Activated T-cell treated with anti-CD3 and anti-CD28 coated beads, Interleukin-2, amount 50 U/mL, for 72 hours (primary cell): Measurements from ENCODE around the gene UBE2U. TPM values are rescaled to one million over a fixed set of nuclear protein-coding genes. Genes with fewer than 3 reads are reported as not detected.
A peak's percentile ranks its signal among the peaks of the same experiment; 100 is the strongest.
"Not testable (repeated sequence)": the region's sequence is repeated elsewhere in the genome, so short reads cannot be mapped to it uniquely, and the experiment has no call there.

Experiments used
- ATAC-seq, 2 donors: fragments of 150-1000 bp; cut with Tn5 transposase; replicated peaks in 1 of 2; 2 replicates each; pipeline ENCODE4 v1.10.0; 2021; ENCODE audit warnings: moderate library complexity in 2 of 2, mild to moderate bottlenecking in 1 of 2
- DNase-seq, 2 donors: peaks; one replicate each; pipeline ENCODE4 v3.0.0; 2021 to 2022; ENCODE audit warnings: mixed read lengths in 1 of 2
- H3K27ac Mint-ChIP-seq: one replicate; pipeline ENCODE4 v1.8.0; 2022; ENCODE audit warnings: mild to moderate bottlenecking, moderate library complexity, mixed read lengths
- H3K27me3 Mint-ChIP-seq: one replicate; pipeline ENCODE4 v1.8.0; 2022; ENCODE audit warnings: low read depth, mixed read lengths
- H3K36me3 Mint-ChIP-seq, 2 donors: one replicate each; pipeline ENCODE4 v1.8.0; 2022; ENCODE audit warnings: mixed read lengths in 2 of 2, mild to moderate bottlenecking in 1 of 2; ENCODE audit not compliant: insufficient read depth in 2 of 2
- H3K4me1 Mint-ChIP-seq: one replicate; pipeline ENCODE4 v1.8.0; 2022; ENCODE audit warnings: low read depth, mixed read lengths
- H3K4me3 Mint-ChIP-seq, 2 donors: one replicate each; pipeline ENCODE4 v1.8.0; 2022; ENCODE audit warnings: mild to moderate bottlenecking in 2 of 2, mixed read lengths in 2 of 2, moderate library complexity in 2 of 2
- H3K9me3 Mint-ChIP-seq, 2 donors: one replicate each; pipeline ENCODE4 v1.8.0; 2022; ENCODE audit warnings: mixed read lengths in 2 of 2
- total RNA-seq, 2 donors: library from RNA; stranded (reverse); gene quantifications; one replicate each; pipeline ENCODE4 v1.2.3, GENCODE V29; 2022

Gene UBE2U
- total RNA-seq, 2 donors from 2014 or later: not detected

GRCh38 chr1:64250472-64250871 is 47.0 kb downstream of the UBE2U start:
- not testable (repeated sequence) for H3K9me3 Mint-ChIP-seq, H3K4me1 Mint-ChIP-seq, H3K27ac Mint-ChIP-seq, ATAC-seq, H3K36me3 Mint-ChIP-seq, DNase-seq, H3K4me3 Mint-ChIP-seq
- H3K27me3 Mint-ChIP-seq: peaks cover 42% of the 10 kb centered on the region

- no peak overlapping the region for H3K4me3 Mint-ChIP-seq
- H3K9me3 Mint-ChIP-seq: peaks cover 0 to 10% of the 10 kb centered on the region in 2 donors
- peaks cover 0 to 2% of the 10 kb centered on the region in 2 donors for H3K36me3 Mint-ChIP-seq
- H3K27me3 Mint-ChIP-seq: peaks cover 43% of the 10 kb centered on the region
- H3K27ac Mint-ChIP-seq: no peak overlapping the region
- H3K4me1 Mint-ChIP-seq: no peaks in the 10 kb centered on the region
- ATAC-seq: no peak
- DNase-seq: no peak
Measured at GRCh38 chr1:64251971-64252370, 48.5 kb downstream of the UBE2U start.

- peaks cover 29% of the 10 kb centered on the region for H3K27me3 Mint-ChIP-seq
- DNase-seq, H3K4me1 Mint-ChIP-seq, ATAC-seq, H3K27ac Mint-ChIP-seq, H3K36me3 Mint-ChIP-seq, H3K9me3 Mint-ChIP-seq, H3K4me3 Mint-ChIP-seq: not testable (repeated sequence)
Measured at GRCh38 chr1:64257233-64257632, 53.8 kb downstream of the UBE2U start.

GRCh38 chr1:64258444-64258843 is 55.0 kb downstream of the UBE2U start:
- H3K27me3 Mint-ChIP-seq: peaks cover 30% of the 10 kb centered on the region
- not testable (repeated sequence) for ATAC-seq, H3K4me1 Mint-ChIP-seq, H3K36me3 Mint-ChIP-seq, DNase-seq, H3K4me3 Mint-ChIP-seq, H3K27ac Mint-ChIP-seq, H3K9me3 Mint-ChIP-seq

GRCh38 chr1:64263335-64263734 is 59.9 kb downstream of the UBE2U start:
- Mint-ChIP-seq H3K4me1 (no peaks in the 10 kb centered on the region), H3K27ac (no peak overlapping the region), H3K36me3 (no peaks in the 10 kb centered on the region), H3K4me3 (no peak overlapping the region), H3K27me3 (peaks cover 26% of the 10 kb centered on the region), H3K9me3 (peaks cover 0 to 1% of the 10 kb centered on the region in 2 donors)
- no peak for ATAC-seq
- DNase-seq: no peak

- Mint-ChIP-seq H3K27ac (no peak overlapping the region), H3K4me3 (no peak overlapping the region), H3K27me3 (peaks cover 26% of the 10 kb centered on the region), H3K36me3 (no peaks in the 10 kb centered on the region), H3K9me3 (no peaks in the 10 kb centered on the region), H3K4me1 (no peaks in the 10 kb centered on the region)
- no peak for ATAC-seq
- DNase-seq: no peak
Measured at GRCh38 chr1:64263856-64264255, 60.4 kb downstream of the UBE2U start.

GRCh38 chr1:64265141-64265540 is 61.7 kb downstream of the UBE2U start:
- no peak for DNase-seq
- Mint-ChIP-seq H3K4me3 (no peak overlapping the region), H3K27me3 (peaks cover 26% of the 10 kb centered on the region), H3K36me3 (no peaks in the 10 kb centered on the region), H3K4me1 (no peaks in the 10 kb centered on the region), H3K9me3 (no peaks in the 10 kb centered on the region), H3K27ac (no peak overlapping the region)
- no peak for ATAC-seq

- no peak for ATAC-seq
- H3K4me3 Mint-ChIP-seq: no peak overlapping the region
- peaks cover 12% of the 10 kb centered on the region for H3K27me3 Mint-ChIP-seq
- H3K9me3 Mint-ChIP-seq: no peaks in the 10 kb centered on the region
- no peaks in the 10 kb centered on the region for H3K4me1 Mint-ChIP-seq
- no peak overlapping the region for H3K27ac Mint-ChIP-seq
- H3K36me3 Mint-ChIP-seq: no peaks in the 10 kb centered on the region
- DNase-seq: no peak
Measured at GRCh38 chr1:64266991-64267390, 63.6 kb downstream of the UBE2U start.

GRCh38 chr1:64268653-64269557 is 65.5 kb downstream of the UBE2U start:
- Mint-ChIP-seq H3K4me3 (no peak overlapping the region), H3K9me3 (no peaks in the 10 kb centered on the region), H3K27ac (no peak overlapping the region), H3K36me3 (no peaks in the 10 kb centered on the region), H3K27me3 (peaks cover 9% of the 10 kb centered on the region), H3K4me1 (no peaks in the 10 kb centered on the region)
- peak; percentile 68 to 70 for DNase-seq
- peak; percentile 42 to 57 for ATAC-seq

- Mint-ChIP-seq H3K36me3 (no peaks in the 10 kb centered on the region), H3K4me3 (no peak overlapping the region), H3K27me3 (peaks cover 9% of the 10 kb centered on the region), H3K27ac (no peak overlapping the region), H3K9me3 (peaks cover 0 to under 1% of the 10 kb centered on the region in 2 donors), H3K4me1 (no peaks in the 10 kb centered on the region)
- DNase-seq (no peak), ATAC-seq (no peak)
Measured at GRCh38 chr1:64269558-64269884, 66.1 kb downstream of the UBE2U start.

- Mint-ChIP-seq H3K27me3 (no peaks in the 10 kb centered on the region), H3K27ac (no peak overlapping the region), H3K36me3 (no peaks in the 10 kb centered on the region), H3K4me3 (no peak overlapping the region), H3K4me1 (no peaks in the 10 kb centered on the region), H3K9me3 (no peaks in the 10 kb centered on the region)
- DNase-seq: no peak
- ATAC-seq: no peak
Measured at GRCh38 chr1:64280001-64280400, 76.6 kb downstream of the UBE2U start.

- Mint-ChIP-seq H3K9me3 (no peaks in the 10 kb centered on the region), H3K27ac (no peak overlapping the region), H3K27me3 (no peaks in the 10 kb centered on the region), H3K4me3 (no peak overlapping the region), H3K4me1 (no peaks in the 10 kb centered on the region), H3K36me3 (no peaks in the 10 kb centered on the region)
- no peak for DNase-seq
- ATAC-seq: no peak
Measured at GRCh38 chr1:64282351-64282750, 78.9 kb downstream of the UBE2U start.

GRCh38 chr1:64287071-64287470 is 83.6 kb downstream of the UBE2U start:
- Mint-ChIP-seq H3K4me3 (no peak overlapping the region), H3K27ac (no peak overlapping the region), H3K4me1 (no peaks in the 10 kb centered on the region), H3K36me3 (no peaks in the 10 kb centered on the region), H3K9me3 (no peaks in the 10 kb centered on the region), H3K27me3 (peaks cover 7% of the 10 kb centered on the region)
- ATAC-seq: no peak
- no peak for DNase-seq

- peaks cover 7% of the 10 kb centered on the region for H3K27me3 Mint-ChIP-seq
- H3K9me3 Mint-ChIP-seq: no peaks in the 10 kb centered on the region
- ATAC-seq (no peak), DNase-seq (no peak)
- peak overlapping the region; percentile 35 for H3K27ac Mint-ChIP-seq
- no peaks in the 10 kb centered on the region for H3K4me1 Mint-ChIP-seq
- H3K4me3 Mint-ChIP-seq: no peak overlapping the region
- H3K36me3 Mint-ChIP-seq: no peaks in the 10 kb centered on the region
Measured at GRCh38 chr1:64290420-64290819, 87.0 kb downstream of the UBE2U start.
